Activated naive CD4-positive, alpha-beta T cell treated with Interleukin-2 at 50 U/mL for 16 hours (primary cell): ENCODE results near the gene SRSF9.
"Not testable (repeated sequence)": the region's sequence is repeated elsewhere in the genome, so short reads cannot be mapped to it uniquely, and the experiment has no call there.

Experiments
- DNase-seq: peaks from one replicate; pipeline ENCODE4 v3.0.0-alpha.2; 2020

Gene SRSF9

GRCh38 chr12:120446844-120447178 lies 22.7 kb downstream of the SRSF9 start:
- DNase-seq: not testable (repeated sequence)

- DNase-seq: peak; percentile 91
Measured at GRCh38 chr12:120445911-120446843, 23.4 kb downstream of the SRSF9 start, which contains the start of the genes GATC and TRIAP1. Gene GATC (plus strand): TSS chr12:120446444. CDS start chr12:120446481, 37 bp downstream. Gene TRIAP1 (minus strand): TSS chr12:120446384. CDS start chr12:120446372, 12 bp downstream.

- no peak for DNase-seq
Measured at GRCh38 chr12:120444676-120445075, 24.9 kb downstream of the SRSF9 start.

- peak; percentile 74 for DNase-seq
Measured at GRCh38 chr12:120439646-120440247, 29.8 kb downstream of the SRSF9 start.

GRCh38 chr12:120438495-120439198 lies 30.9 kb downstream of the SRSF9 start:
- no peak for DNase-seq

- peak; percentile 99 for DNase-seq
Measured at GRCh38 chr12:120437735-120438494, 31.6 kb downstream of the SRSF9 start, which contains the start of gene COX6A1. Gene COX6A1 (plus strand): TSS chr12:120438113. CDS start chr12:120438127, 14 bp downstream.

GRCh38 chr12:120432772-120433525 lies 36.6 kb downstream of the SRSF9 start:
- DNase-seq: no peak

GRCh38 chr12:120429368-120429767 lies 40.2 kb downstream of the SRSF9 start:
- DNase-seq: no peak

GRCh38 chr12:120428597-120429229 lies 40.8 kb downstream of the SRSF9 start:
- DNase-seq: no peak

GRCh38 chr12:120425797-120426196 lies 43.8 kb downstream of the SRSF9 start:
- no peak for DNase-seq

- no peak for DNase-seq
Measured at GRCh38 chr12:120422892-120423456, 46.6 kb downstream of the SRSF9 start.

- DNase-seq: no peak
Measured at GRCh38 chr12:120421701-120422100, 47.8 kb downstream of the SRSF9 start.

- no peak for DNase-seq
Measured at GRCh38 chr12:120417917-120418580, 51.5 kb downstream of the SRSF9 start.

GRCh38 chr12:120416490-120417216 lies 52.9 kb downstream of the SRSF9 start:
- DNase-seq: no peak

- DNase-seq: no peak
Measured at GRCh38 chr12:120413901-120414695, 55.5 kb downstream of the SRSF9 start.

- no peak for DNase-seq
Measured at GRCh38 chr12:120412421-120412820, 57.1 kb downstream of the SRSF9 start.
